BJ (cell line): ENCODE measurements around the gene STX17. TPM values are rescaled to one million over a fixed set of nuclear protein-coding genes. Genes with fewer than 3 reads are reported as not detected.
"Not testable (repeated sequence)": the region's sequence is repeated elsewhere in the genome, so short reads cannot be mapped to it uniquely, and the experiment has no call there.

ENCODE experiments used
- CTCF ChIA-PET: fragments of 350-600 bp; formaldehyde crosslinking; extraction: SDS; loops from one replicate; lab custom pipeline; 2021; ENCODE audit warnings: antibody characterized with exemption, inconsistent platforms; lab: Yijun Ruan, JAX
- POLR2A ChIA-PET: fragments of 300-600 bp; sonication (Branson Sonifier 250); formaldehyde crosslinking; extraction: SDS; loops from one replicate; lab custom pipeline; 2021; ENCODE audit warnings: antibody characterized with exemption; lab: Charles Lee
- DNase-seq: peaks from one replicate; pipeline ENCODE4 v3.0.0-alpha.2; 2011; ENCODE audit warnings: low read depth
- H3K27me3 ChIP-seq: 2 replicates; pipeline ENCODE4 v1.6.0; 2011; ENCODE audit warnings: low read length; ENCODE audit not compliant: control insufficient read depth, insufficient read depth
- H3K36me3 ChIP-seq: 2 replicates; pipeline ENCODE4 v1.5.1; 2011; ENCODE audit warnings: low read length; ENCODE audit not compliant: control insufficient read depth, insufficient read depth
- H3K4me3 ChIP-seq: 2 replicates; pipeline ENCODE4 v1.5.1; 2011; ENCODE audit warnings: low read depth, mild to moderate bottlenecking, control low read depth, low read length
- CTCF ChIP-seq: IDR thresholded peaks from 2 replicates; pipeline ENCODE4 v1.5.1; 2011; ENCODE audit warnings: low read depth, mild to moderate bottlenecking, control low read depth, inconsistent platforms, low read length, moderate library complexity; ENCODE audit not compliant: insufficient read depth
- polyA minus RNA-seq: library from RNA; depleted of rRNA, polyadenylated mRNA; stranded (reverse); fragments of >200 nt; gene quantifications from 2 replicates; pipeline ENCODE4 v1.2.3, GENCODE V29; 2011; rRNA and poly(A)+ RNA removed
- polyA plus RNA-seq: library from polyadenylated mRNA; depleted of rRNA; stranded (reverse); fragments of >200 nt; gene quantifications from 2 replicates; pipeline ENCODE4 v1.2.3, GENCODE V29; 2011; rRNA removed

Gene STX17
- polyA plus RNA-seq (6.9 and 13.2 TPM in 2 replicates), polyA minus RNA-seq (10.4 and 10.8 TPM in 2 replicates)

GRCh38 chr9:99906403-99907207 lies at the start of gene STX17:
TSS of gene STX17 (plus strand) at chr9:99906654. CDS start at chr9:99915240, 8,586 bp downstream.
- DNase-seq: peak; percentile 11
- CTCF ChIA-PET: interaction anchor here (0.6 to 1.9 kb wide), 4 partner anchors 11 to 441 kb away, joined by 3 to 8 read pairs (median 4); no protein-coding TSS in a partner anchor
- no peaks in the 10 kb centered on the region for H3K27me3 ChIP-seq
- H3K4me3 ChIP-seq: peak within 1 kb of the TSS; percentile 88
- no peaks in the 10 kb centered on the region for H3K36me3 ChIP-seq
- 0 out of 2 replicates have a peak, but pooled peaks have one; percentile 2 for TF ChIP-seq CTCF
- POLR2A ChIA-PET: no interaction called here

DNA sequence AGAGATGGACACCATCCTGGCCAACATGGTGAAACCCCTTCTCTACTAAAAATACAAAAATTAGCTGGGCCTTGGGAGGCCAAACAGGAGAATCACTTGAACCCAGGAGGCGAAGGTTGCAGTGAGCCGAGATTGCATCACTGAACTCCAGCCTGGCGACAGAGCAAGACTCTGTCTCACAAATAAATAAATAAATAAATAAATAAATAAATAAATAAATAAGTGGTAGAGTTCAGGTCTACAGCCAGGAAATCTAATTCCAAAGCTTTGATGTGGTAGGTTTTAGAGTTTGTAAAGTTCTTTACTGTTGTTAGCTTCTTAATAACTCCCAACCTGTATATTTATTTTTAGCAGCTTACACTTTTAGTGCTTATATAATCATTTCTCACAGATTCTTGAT lies 48.9 kb upstream of the STX17 start:
- H3K36me3 ChIP-seq, H3K27me3 ChIP-seq, POLR2A ChIA-PET, H3K4me3 ChIP-seq, DNase-seq: not testable (repeated sequence)
- CTCF ChIA-PET: interaction anchor here (1.8 kb wide), 1 partner anchor 21 kb away, joined by 5 read pairs; no protein-coding TSS in a partner anchor

GRCh38 chr9:99858087-99858486 lies 48.4 kb upstream of the STX17 start:
- ChIA-PET POLR2A (no interaction called here), CTCF (no interaction called here)
- no peak for TF ChIP-seq CTCF
- Histone ChIP-seq H3K27me3 (no peaks in the 10 kb centered on the region), H3K4me3 (no peak overlapping the region), H3K36me3 (no peaks in the 10 kb centered on the region)
- DNase-seq: no peak

DNA sequence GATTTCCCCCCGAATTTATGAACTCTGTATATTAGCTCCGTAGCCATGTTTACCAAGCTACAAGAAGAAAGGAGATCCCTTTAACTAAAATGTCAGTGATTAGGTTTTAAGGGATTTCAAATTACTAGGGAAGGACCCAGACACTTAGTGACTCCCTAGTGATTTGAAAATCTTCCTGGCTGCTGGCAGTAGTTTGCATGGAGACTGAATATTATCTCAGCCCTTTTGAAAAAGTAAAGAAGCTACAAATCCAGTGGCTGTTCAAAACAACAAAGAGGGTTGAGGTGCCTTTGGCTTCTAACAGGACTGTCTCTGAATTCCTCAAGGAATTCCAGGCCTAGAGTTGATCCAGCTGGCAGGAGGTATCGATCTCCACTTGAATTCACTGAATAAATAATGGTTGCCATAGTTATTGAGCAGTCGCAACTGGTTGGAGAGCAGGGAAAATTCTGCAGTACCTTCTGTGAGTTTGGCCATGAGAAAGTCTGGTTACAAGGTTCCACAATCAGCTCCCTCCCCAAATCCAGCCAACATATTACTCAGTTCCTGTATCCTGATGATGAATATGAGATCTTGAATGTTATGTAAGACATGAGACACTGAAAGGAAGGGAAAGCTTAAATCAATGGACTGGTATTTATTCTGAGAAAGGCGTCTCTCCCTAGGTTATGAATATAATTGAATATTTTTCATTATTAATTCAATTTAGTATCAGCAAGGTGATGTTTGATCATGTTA lies 47.0 kb upstream of the STX17 start:
- POLR2A ChIA-PET: no interaction called here

DNA sequence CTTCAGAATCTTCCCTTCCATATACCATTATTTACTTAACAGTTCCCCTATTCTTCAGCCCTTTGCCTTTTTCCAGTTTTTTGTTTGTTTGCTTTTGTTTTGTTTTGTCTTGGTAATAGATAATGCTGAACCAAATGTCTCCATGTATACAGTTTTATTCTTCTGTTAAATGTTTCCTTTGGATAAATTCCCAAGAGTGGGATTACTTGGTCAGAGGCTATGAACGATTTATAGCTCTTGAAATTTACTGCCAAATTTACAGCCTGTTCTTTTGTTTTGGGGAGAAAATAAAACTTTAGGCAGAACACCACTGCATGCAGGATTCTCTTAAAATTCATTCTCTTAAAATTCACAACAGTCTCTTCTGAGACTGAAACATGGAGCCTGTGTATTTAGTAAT lies 46.2 kb upstream of the STX17 start:
- no peak for TF ChIP-seq CTCF
- CTCF ChIA-PET: interaction anchor here (1.2 to 1.7 kb wide), 3 partner anchors 9 to 629 kb away, joined by 3 to 5 read pairs (median 4); no protein-coding TSS in a partner anchor
- Histone ChIP-seq H3K27me3 (no peaks in the 10 kb centered on the region), H3K36me3 (no peaks in the 10 kb centered on the region), H3K4me3 (no peak overlapping the region)
- DNase-seq: no peak
- POLR2A ChIA-PET: no interaction called here

More for the DNA sequence above, 47.0 kb upstream of the STX17 start:
- H3K27me3 ChIP-seq: no peaks in the 10 kb centered on the region
- no peak overlapping the region for H3K4me3 ChIP-seq
- CTCF ChIA-PET: interaction anchor here (0.8 to 1.7 kb wide), 4 partner anchors 8 to 628 kb away, joined by 3 to 5 read pairs (median 4); no protein-coding TSS in a partner anchor
- H3K36me3 ChIP-seq: no peaks in the 10 kb centered on the region
- DNase-seq: no peak
- no peak for TF ChIP-seq CTCF
